ENCODE data around the gene ARHGEF4. TPM values are rescaled to one million over a fixed set of nuclear protein-coding genes. Genes with fewer than 3 reads are reported as not detected.

ARHGEF4 gene
- polyA plus RNA-seq, 1 donor (not counting 4 experiments of a cell fraction or from before 2014, with no cell fraction given) = 22.6 TPM

DNA sequence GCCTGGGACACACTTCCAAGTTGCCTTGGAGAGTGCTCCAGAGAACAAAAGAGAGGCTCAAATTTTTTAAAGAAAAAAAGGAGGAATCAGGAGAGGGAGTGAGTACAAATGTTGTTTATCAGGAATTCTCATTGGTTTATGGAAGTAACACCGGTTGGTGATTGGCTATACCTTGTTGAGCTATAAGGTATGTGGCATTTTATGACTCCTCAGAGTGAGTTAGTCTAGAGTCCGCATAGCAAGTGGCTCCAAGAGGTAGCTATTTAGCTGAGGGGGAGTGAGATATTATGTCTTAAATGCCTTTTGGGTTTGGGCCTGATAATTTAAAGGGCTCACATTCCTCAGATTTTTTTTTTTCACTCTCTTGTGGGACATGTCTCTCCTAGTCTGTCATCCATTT, 85.7 kb downstream of the ARHGEF4 start:
- no peak overlapping the region for H3K4me3 ChIP-seq (ENCODE audit: control insufficient read depth in 2 of 3, extremely low read depth in 1 of 3, insufficient read depth in 2 of 3, low read depth in 1 of 3, low read length in 3 of 3)
- peaks cover 0 to 6% of the 10 kb centered on the region in 2 experiments for H3K36me3 ChIP-seq (ENCODE audit: control insufficient read depth in 2 of 2, extremely low read depth in 1 of 2, insufficient read depth in 2 of 2, low read length in 2 of 2)
- TF ChIP-seq, protein P1, sequence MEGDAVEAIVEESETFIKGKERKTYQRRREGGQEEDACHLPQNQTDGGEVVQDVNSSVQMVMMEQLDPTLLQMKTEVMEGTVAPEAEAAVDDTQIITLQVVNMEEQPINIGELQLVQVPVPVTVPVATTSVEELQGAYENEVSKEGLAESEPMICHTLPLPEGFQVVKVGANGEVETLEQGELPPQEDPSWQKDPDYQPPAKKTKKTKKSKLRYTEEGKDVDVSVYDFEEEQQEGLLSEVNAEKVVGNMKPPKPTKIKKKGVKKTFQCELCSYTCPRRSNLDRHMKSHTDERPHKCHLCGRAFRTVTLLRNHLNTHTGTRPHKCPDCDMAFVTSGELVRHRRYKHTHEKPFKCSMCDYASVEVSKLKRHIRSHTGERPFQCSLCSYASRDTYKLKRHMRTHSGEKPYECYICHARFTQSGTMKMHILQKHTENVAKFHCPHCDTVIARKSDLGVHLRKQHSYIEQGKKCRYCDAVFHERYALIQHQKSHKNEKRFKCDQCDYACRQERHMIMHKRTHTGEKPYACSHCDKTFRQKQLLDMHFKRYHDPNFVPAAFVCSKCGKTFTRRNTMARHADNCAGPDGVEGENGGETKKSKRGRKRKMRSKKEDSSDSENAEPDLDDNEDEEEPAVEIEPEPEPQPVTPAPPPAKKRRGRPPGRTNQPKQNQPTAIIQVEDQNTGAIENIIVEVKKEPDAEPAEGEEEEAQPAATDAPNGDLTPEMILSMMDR (optimal IDR thresholded peaks at IDR 0.05 in 1 of 3, IDR thresholded peaks at IDR 0.05 in 1 of 3, conservative IDR thresholded peaks at IDR 0.05 in 1 of 3; ENCODE audit: extremely low read depth in 1 of 3, insufficient read depth in 2 of 3, low read length in 3 of 3) = no peak
- TF ChIP-seq EZH2 (IDR thresholded peaks at IDR 0.05; ENCODE audit: low read length) = no peak
- H3K4me1 ChIP-seq (ENCODE audit: control insufficient read depth, extremely low read depth, insufficient read depth, low read length) = peaks cover 6% of the 10 kb centered on the region
- H3K9me1 ChIP-seq (ENCODE audit: control insufficient read depth, extremely low read depth, insufficient read depth, low read length) = no peaks in the 10 kb centered on the region
- no peak overlapping the region for H2AFZ ChIP-seq (ENCODE audit: control insufficient read depth, low read length)
- H3K9me3 ChIP-seq (ENCODE audit: control insufficient read depth, low read depth, low read length) = no peaks in the 10 kb centered on the region
- H3K27me3 ChIP-seq (ENCODE audit: control insufficient read depth, extremely low read depth, insufficient read depth, low read length) = no peaks in the 10 kb centered on the region
- H3K27ac ChIP-seq (ENCODE audit: control insufficient read depth, insufficient read depth, low read length) = no peak overlapping the region
- dilution Hi-C loops (cut with MboI; ENCODE audit: extremely low pct_ligation_motif_present, low sequenced_read_pairs) = no loop called here
- no peaks in the 10 kb centered on the region for H4K20me1 ChIP-seq (ENCODE audit: control insufficient read depth, extremely low read depth, insufficient read depth, low read length)
- H3K9ac ChIP-seq (ENCODE audit: control insufficient read depth, extremely low read depth, insufficient read depth, low read length) = no peak overlapping the region
- H3K4me2 ChIP-seq (ENCODE audit: control insufficient read depth, extremely low read depth, insufficient read depth, low read depth, low read length) = no peak overlapping the region
- peaks cover 3% of the 10 kb centered on the region for H3K79me2 ChIP-seq (ENCODE audit: control insufficient read depth, insufficient read depth, low read length)
- no peak for FAIRE-seq
- DNase-seq (ENCODE audit: low read depth, low spot score) = no peak

DNA sequence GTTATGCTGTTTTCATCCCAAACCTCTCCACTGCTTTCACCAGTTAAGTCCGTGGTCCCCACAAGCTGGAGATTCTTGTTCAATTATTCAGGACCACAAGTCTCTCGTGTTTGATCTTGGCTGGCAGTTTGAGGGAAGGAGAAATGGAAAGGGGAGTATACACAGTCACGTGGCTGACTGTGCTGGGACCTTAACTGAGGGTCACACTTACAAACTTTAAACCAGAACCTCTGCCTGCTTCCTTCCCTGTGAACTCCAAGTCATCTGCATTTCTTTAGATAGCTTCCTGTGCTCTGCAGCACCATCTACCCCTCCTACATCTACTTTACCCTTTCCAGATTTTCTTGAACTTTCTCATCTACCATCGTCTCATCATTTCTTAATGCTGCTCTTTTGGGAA, 91.7 kb downstream of the ARHGEF4 start:
- no peak for TF ChIP-seq EZH2 (IDR thresholded peaks at IDR 0.05; ENCODE audit: low read length)
- TF ChIP-seq, protein P1 (optimal IDR thresholded peaks at IDR 0.05 in 1 of 3, IDR thresholded peaks at IDR 0.05 in 1 of 3, conservative IDR thresholded peaks at IDR 0.05 in 1 of 3; ENCODE audit: extremely low read depth in 1 of 3, insufficient read depth in 2 of 3, low read length in 3 of 3) = no peak
- dilution Hi-C loops (cut with MboI; ENCODE audit: extremely low pct_ligation_motif_present, low sequenced_read_pairs) = no loop called here
- no peaks in the 10 kb centered on the region for H3K4me1 ChIP-seq (ENCODE audit: control insufficient read depth, extremely low read depth, insufficient read depth, low read length)
- no peak overlapping the region for H3K4me2 ChIP-seq (ENCODE audit: control insufficient read depth, extremely low read depth, insufficient read depth, low read depth, low read length)
- no peak for DNase-seq (ENCODE audit: low read depth, low spot score)
- H3K9ac ChIP-seq (ENCODE audit: control insufficient read depth, extremely low read depth, insufficient read depth, low read length) = no peak overlapping the region
- H3K27me3 ChIP-seq (ENCODE audit: control insufficient read depth, extremely low read depth, insufficient read depth, low read length) = no peaks in the 10 kb centered on the region
- no peak for FAIRE-seq
- peaks cover 7 to 19% of the 10 kb centered on the region in 2 experiments for H3K36me3 ChIP-seq (ENCODE audit: control insufficient read depth in 2 of 2, extremely low read depth in 1 of 2, insufficient read depth in 2 of 2, low read length in 2 of 2)
- no peak overlapping the region for H3K4me3 ChIP-seq (ENCODE audit: control insufficient read depth in 2 of 3, extremely low read depth in 1 of 3, insufficient read depth in 2 of 3, low read depth in 1 of 3, low read length in 3 of 3)
- H3K79me2 ChIP-seq (ENCODE audit: control insufficient read depth, insufficient read depth, low read length) = peaks cover 3% of the 10 kb centered on the region
- no peaks in the 10 kb centered on the region for H4K20me1 ChIP-seq (ENCODE audit: control insufficient read depth, extremely low read depth, insufficient read depth, low read length)
- no peak overlapping the region for H3K27ac ChIP-seq (ENCODE audit: control insufficient read depth, insufficient read depth, low read length)
- no peaks in the 10 kb centered on the region for H3K9me1 ChIP-seq (ENCODE audit: control insufficient read depth, extremely low read depth, insufficient read depth, low read length)
- H3K9me3 ChIP-seq (ENCODE audit: control insufficient read depth, low read depth, low read length) = no peaks in the 10 kb centered on the region
- H2AFZ ChIP-seq (ENCODE audit: control insufficient read depth, low read length) = no peak overlapping the region

Data from keratinocyte (primary cell).